Endothelial cell (in vitro differentiated cells): Measurements from ENCODE around the gene GRAMD1B. TPM values are rescaled to one million over a fixed set of nuclear protein-coding genes. Genes with fewer than 3 reads are reported as not detected.

Source experiments
- DNase-seq: peaks from one replicate; pipeline ENCODE4 v3.0.0; 2021; ENCODE audit warnings: low spot score
- H3K27ac Mint-ChIP-seq: one replicate; pipeline ENCODE4 v1.8.0; 2021; ENCODE audit warnings: mixed read lengths, inconsistent platforms; ENCODE audit not compliant: unreplicated experiment
- H3K27me3 Mint-ChIP-seq: one replicate; pipeline ENCODE4 v1.8.0; 2021; ENCODE audit warnings: mild to moderate bottlenecking, moderate library complexity, mixed read lengths, inconsistent platforms; ENCODE audit not compliant: unreplicated experiment
- H3K36me3 Mint-ChIP-seq: one replicate; pipeline ENCODE4 v1.8.0; 2021; ENCODE audit warnings: mild to moderate bottlenecking, low read depth, mixed read lengths, inconsistent platforms; ENCODE audit not compliant: unreplicated experiment
- H3K4me1 Mint-ChIP-seq: one replicate; pipeline ENCODE4 v1.8.0; 2021; ENCODE audit warnings: mild to moderate bottlenecking, mixed read lengths, inconsistent platforms; ENCODE audit not compliant: unreplicated experiment
- H3K4me3 Mint-ChIP-seq: one replicate; pipeline ENCODE4 v1.8.0; 2021; ENCODE audit warnings: mild to moderate bottlenecking, mixed read lengths, inconsistent platforms; ENCODE audit not compliant: unreplicated experiment
- H3K9me3 Mint-ChIP-seq: one replicate; pipeline ENCODE4 v1.8.0; 2021; ENCODE audit warnings: mixed read lengths, inconsistent platforms; ENCODE audit not compliant: unreplicated experiment
- CTCF ChIP-seq: fragments of 200-600 bp; sonication (generic); IDR thresholded peaks from one replicate; pipeline ENCODE4 v1.5.0; 2021; ENCODE audit warnings: antibody characterized with exemption; ENCODE audit not compliant: unreplicated experiment
- total RNA-seq: library from RNA; stranded (reverse); fragmentation: NEBNext Ultra II Directional; extraction: Animal tissue kit (Norgen Biotek cat#: 25700); gene quantifications from one replicate; pipeline ENCODE4 v1.2.1, GENCODE V29; 2021; ENCODE audit not compliant: unreplicated experiment

Gene GRAMD1B
- total RNA-seq, 1 donor from 2014 or later = 49.6 TPM

GRCh38 chr11:123536690-123537437, 106.8 kb downstream of the GRAMD1B start:
- no peak for TF ChIP-seq CTCF
- H3K27ac Mint-ChIP-seq = no peak overlapping the region
- peaks cover 13% of the 10 kb centered on the region for H3K4me1 Mint-ChIP-seq
- H3K4me3 Mint-ChIP-seq = no peak overlapping the region
- peaks cover 13% of the 10 kb centered on the region for H3K36me3 Mint-ChIP-seq
- no peak for DNase-seq
- H3K9me3 Mint-ChIP-seq = no peaks in the 10 kb centered on the region
- peaks cover 2% of the 10 kb centered on the region for H3K27me3 Mint-ChIP-seq

GRCh38 chr11:123537726-123538125, 107.7 kb downstream of the GRAMD1B start:
- H3K27ac Mint-ChIP-seq = no peak overlapping the region
- no peak overlapping the region for H3K4me3 Mint-ChIP-seq

GRCh38 chr11:123543797-123544196, 113.7 kb downstream of the GRAMD1B start:
- no peak for TF ChIP-seq CTCF
- Mint-ChIP-seq H3K4me3 (no peak overlapping the region), H3K36me3 (peaks cover 4% of the 10 kb centered on the region), H3K9me3 (no peaks in the 10 kb centered on the region), H3K27me3 (peaks cover 2% of the 10 kb centered on the region), H3K4me1 (peaks cover 22% of the 10 kb centered on the region), H3K27ac (no peak overlapping the region)
- no peak for DNase-seq

More at GRCh38 chr11:123537726-123538125, 107.7 kb downstream of the GRAMD1B start:
- H3K27me3 Mint-ChIP-seq = peaks cover 2% of the 10 kb centered on the region
- DNase-seq = no peak
- peaks cover 13% of the 10 kb centered on the region for H3K4me1 Mint-ChIP-seq
- H3K36me3 Mint-ChIP-seq = peaks cover 9% of the 10 kb centered on the region
- H3K9me3 Mint-ChIP-seq = no peaks in the 10 kb centered on the region
- TF ChIP-seq CTCF = no peak

- Mint-ChIP-seq H3K27ac (no peak overlapping the region), H3K27me3 (peaks cover 2% of the 10 kb centered on the region), H3K4me1 (peaks cover 27% of the 10 kb centered on the region), H3K9me3 (no peaks in the 10 kb centered on the region), H3K36me3 (no peaks in the 10 kb centered on the region), H3K4me3 (no peak overlapping the region)
- TF ChIP-seq CTCF = no peak
- no peak for DNase-seq
Measured at GRCh38 chr11:123544631-123545375, 114.7 kb downstream of the GRAMD1B start.
